ENCODE data around the gene MTG2.

MTG2 gene

GRCh38 chr20:62151225-62151624 is 31.6 kb upstream of the MTG2 start:
- no peak for DNase-seq (ENCODE audit: low read depth)
- no peak overlapping the region for H3K4me3 ChIP-seq (ENCODE audit: low read length)
- TF ChIP-seq CTCF (IDR thresholded peaks at IDR 0.05; ENCODE audit: insufficient read depth, low read depth, low read length, missing control alignments): no peak

- no peak for TF ChIP-seq CTCF (IDR thresholded peaks at IDR 0.05; ENCODE audit: insufficient read depth, low read depth, low read length, missing control alignments)
- H3K4me3 ChIP-seq (ENCODE audit: low read length): no peak overlapping the region
- DNase-seq (ENCODE audit: low read depth): no peak
Measured at GRCh38 chr20:62151835-62152364, 30.9 kb upstream of the MTG2 start.

- peak; percentile 85 for DNase-seq (ENCODE audit: low read depth)
- no peak for TF ChIP-seq CTCF (IDR thresholded peaks at IDR 0.05; ENCODE audit: insufficient read depth, low read depth, low read length, missing control alignments)
- H3K4me3 ChIP-seq (ENCODE audit: low read length): no peak overlapping the region
Measured at GRCh38 chr20:62155428-62156253, 27.2 kb upstream of the MTG2 start.

GRCh38 chr20:62156254-62156556 is 26.6 kb upstream of the MTG2 start:
- no peak for TF ChIP-seq CTCF (IDR thresholded peaks at IDR 0.05; ENCODE audit: insufficient read depth, low read depth, low read length, missing control alignments)
- DNase-seq (ENCODE audit: low read depth): no peak
- no peak overlapping the region for H3K4me3 ChIP-seq (ENCODE audit: low read length)

- TF ChIP-seq CTCF (IDR thresholded peaks at IDR 0.05; ENCODE audit: insufficient read depth, low read depth, low read length, missing control alignments): peak; percentile 65
- H3K4me3 ChIP-seq (ENCODE audit: low read length): no peak overlapping the region
- peak; percentile 47 for DNase-seq (ENCODE audit: low read depth)
Measured at GRCh38 chr20:62156592-62157386, 26.0 kb upstream of the MTG2 start.

- no peak for DNase-seq (ENCODE audit: low read depth)
- no peak for TF ChIP-seq CTCF (IDR thresholded peaks at IDR 0.05; ENCODE audit: insufficient read depth, low read depth, low read length, missing control alignments)
- H3K4me3 ChIP-seq (ENCODE audit: low read length): no peak overlapping the region
Measured at GRCh38 chr20:62157387-62158087, 25.3 kb upstream of the MTG2 start.

Measured in epithelial cell of esophagus (primary cell).